ENCODE data around the gene ZBTB7B. TPM values are rescaled to one million over a fixed set of nuclear protein-coding genes. Genes with fewer than 3 reads are reported as not detected.
"Not testable (repeated sequence)": the region's sequence is repeated elsewhere in the genome, so short reads cannot be mapped to it uniquely, and the experiment has no call there.

The ZBTB7B gene
- total RNA-seq, 1 donor from 2014 or later = 44.1 TPM

- DNase-seq (no peak), ATAC-seq (ENCODE audit: poor library complexity) (no peak)
- intact Hi-C loops (cut with DNase I) = loop anchor here (5.0 kb wide), 1 partner anchor 98 kb away; the partner anchor contains the start of gene EFNA4
Measured at GRCh38 chr1:154964359-154964758, 38.2 kb upstream of the ZBTB7B start.

DNA sequence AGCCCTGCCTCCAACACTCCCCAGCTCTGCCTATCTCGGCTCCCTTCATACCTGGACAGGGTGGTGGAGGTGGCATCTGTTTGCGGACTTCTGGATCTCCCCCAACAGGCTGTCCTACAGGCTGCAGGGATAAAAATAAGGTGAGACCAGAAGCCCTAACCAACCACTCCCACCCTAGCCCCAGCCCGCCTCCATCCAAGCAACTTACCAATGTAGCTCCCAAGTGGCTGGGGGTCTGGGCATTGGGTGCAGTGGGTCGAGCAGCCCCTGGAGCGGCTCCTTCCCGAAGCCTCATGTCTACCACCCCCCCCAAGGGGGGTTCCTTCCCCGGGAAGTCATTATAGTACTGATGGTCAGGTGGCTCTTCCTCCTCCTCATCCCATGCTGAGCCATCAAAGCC is 36.5 kb upstream of the ZBTB7B start:
- ATAC-seq (ENCODE audit: poor library complexity) (no peak), DNase-seq (no peak)
- intact Hi-C loops (cut with DNase I) = no loop called here

DNA sequence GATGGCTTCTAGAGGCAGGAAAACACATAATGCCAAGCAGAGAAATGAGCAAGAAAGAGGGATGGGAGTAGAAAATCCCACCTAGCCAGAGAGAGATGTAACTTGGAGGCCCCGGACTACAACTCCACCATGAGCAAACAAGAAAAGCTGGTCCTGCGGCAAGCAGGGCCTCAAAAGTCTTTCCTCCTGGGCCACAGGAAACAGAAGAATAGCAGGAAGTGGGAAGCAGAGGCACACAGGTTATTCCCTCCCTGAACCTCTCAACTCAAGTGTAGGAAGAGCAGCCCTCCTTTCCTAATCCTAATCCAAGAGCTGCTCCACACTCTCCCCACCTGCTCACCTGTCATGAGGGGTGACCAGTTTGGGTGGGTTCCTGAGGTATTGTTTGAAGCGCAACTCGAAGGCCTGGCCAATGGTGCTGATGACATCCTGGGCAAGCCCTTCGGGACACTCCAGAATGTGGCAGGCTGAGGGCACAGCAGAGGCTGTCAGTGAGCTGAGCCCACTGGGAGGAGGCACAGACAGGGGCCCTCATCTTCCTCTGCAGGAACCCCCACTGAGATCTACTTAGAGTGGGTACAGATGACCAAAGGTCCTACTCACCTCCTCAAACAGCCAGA is 35.2 kb upstream of the ZBTB7B start:
- intact Hi-C loops (cut with DNase I) = no loop called here
- no peak for DNase-seq

DNA sequence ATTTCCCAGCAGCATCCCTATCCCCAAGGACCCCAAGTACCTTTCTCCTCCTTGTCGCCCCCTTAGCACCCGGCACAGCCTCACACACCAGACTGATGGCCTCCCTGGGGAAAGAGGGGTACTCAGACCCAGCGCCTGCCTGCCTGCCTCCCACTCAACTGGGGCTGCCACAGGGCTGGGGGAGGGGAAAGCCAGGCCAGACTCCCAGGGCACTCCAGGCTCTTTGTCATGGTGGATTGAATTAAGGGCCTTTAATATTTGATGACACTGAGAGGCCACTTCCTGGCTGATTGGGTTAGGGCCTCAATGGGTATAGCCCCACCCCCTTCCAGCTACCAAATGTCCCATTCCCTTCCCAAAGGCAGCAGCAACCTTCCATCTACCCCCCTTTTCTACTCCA is 33.9 kb upstream of the ZBTB7B start:
- intact Hi-C loops (cut with DNase I) = no loop called here
- DNase-seq (no peak), ATAC-seq (ENCODE audit: poor library complexity) (no peak)

More for the DNA sequence above, 35.2 kb upstream of the ZBTB7B start:
- ATAC-seq (ENCODE audit: poor library complexity) = no peak

GRCh38 chr1:154969246-154969645 is 33.4 kb upstream of the ZBTB7B start:
- no peak for DNase-seq
- intact Hi-C loops (cut with DNase I) = no loop called here

GRCh38 chr1:154969860-154970452 is 32.6 kb upstream of the ZBTB7B start:
- ATAC-seq (ENCODE audit: poor library complexity) (no peak), DNase-seq (no peak)
- intact Hi-C loops (cut with DNase I) = loop anchor here (5.0 kb wide), 1 partner anchor 47 kb away; no protein-coding TSS in a partner anchor

More at GRCh38 chr1:154969246-154969645, 33.4 kb upstream of the ZBTB7B start:
- no peak for ATAC-seq (ENCODE audit: poor library complexity)

- intact Hi-C loops (cut with DNase I) = loop anchor here (5.0 kb wide), 1 partner anchor 47 kb away; no protein-coding TSS in a partner anchor
- peak; percentile 55 for ATAC-seq (ENCODE audit: poor library complexity)
- peak; percentile 96 for DNase-seq
Measured at GRCh38 chr1:154970631-154971340, 31.8 kb upstream of the ZBTB7B start, which contains the start of gene SHC1. TSS of gene SHC1 (minus strand) at chr1:154970747. CDS start at chr1:154970526, 221 bp downstream.

DNA sequence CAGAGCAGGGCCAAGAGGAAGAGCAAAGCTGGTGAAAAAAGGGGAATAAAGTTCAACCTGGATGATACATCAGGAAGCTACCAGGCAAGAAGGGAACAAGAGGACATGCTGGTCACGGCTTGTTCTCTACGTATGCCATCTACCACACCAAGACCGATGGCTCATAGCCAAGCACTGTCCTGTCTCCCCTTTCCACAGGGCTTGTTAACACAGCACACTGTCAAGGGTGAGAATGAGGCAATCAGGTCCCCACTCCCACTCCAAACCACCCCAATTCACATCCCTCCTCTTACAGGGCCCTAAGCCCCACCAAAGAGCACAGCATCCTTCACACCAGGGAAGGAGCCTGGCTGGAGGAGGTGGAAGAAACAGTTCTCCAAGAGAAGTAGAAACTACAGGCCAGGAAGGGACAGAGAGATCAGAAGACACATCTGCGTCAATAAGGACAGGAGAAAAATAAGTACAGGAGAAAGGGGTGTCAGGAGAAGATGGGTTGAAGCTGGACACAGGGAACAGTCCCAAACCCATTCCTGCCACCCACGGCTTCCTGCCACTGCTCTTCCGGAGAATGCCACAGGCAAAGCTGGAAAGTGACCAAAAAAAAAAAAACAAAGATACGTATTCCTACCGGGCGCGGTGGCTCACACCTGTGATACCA is 31.1 kb upstream of the ZBTB7B start:
- no peak for DNase-seq
- ATAC-seq (ENCODE audit: poor library complexity) = no peak

DNA sequence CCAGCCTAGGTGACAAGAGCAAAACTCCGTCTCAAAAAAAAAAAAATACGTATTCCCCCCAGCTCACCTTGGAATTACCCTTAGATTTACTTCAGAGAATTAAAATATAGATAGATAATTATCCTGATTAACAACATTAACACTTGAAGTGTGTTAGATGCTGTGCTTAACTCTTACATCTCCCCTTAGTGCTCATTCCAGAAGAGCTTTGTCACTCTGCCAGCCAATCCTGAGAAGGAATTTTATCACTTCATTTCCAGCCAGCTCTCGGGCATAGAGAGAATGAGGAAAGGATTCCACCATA is 30.4 kb upstream of the ZBTB7B start:
- DNase-seq = no peak
- intact Hi-C loops (cut with DNase I) = loop anchor here (5.0 kb wide), 1 partner anchor 45 kb away; no protein-coding TSS in a partner anchor
- ATAC-seq (ENCODE audit: poor library complexity) = no peak

More for the DNA sequence above, 31.1 kb upstream of the ZBTB7B start:
- intact Hi-C loops (cut with DNase I) = loop anchor here (5.0 kb wide), 1 partner anchor 46 kb away; no protein-coding TSS in a partner anchor

DNA sequence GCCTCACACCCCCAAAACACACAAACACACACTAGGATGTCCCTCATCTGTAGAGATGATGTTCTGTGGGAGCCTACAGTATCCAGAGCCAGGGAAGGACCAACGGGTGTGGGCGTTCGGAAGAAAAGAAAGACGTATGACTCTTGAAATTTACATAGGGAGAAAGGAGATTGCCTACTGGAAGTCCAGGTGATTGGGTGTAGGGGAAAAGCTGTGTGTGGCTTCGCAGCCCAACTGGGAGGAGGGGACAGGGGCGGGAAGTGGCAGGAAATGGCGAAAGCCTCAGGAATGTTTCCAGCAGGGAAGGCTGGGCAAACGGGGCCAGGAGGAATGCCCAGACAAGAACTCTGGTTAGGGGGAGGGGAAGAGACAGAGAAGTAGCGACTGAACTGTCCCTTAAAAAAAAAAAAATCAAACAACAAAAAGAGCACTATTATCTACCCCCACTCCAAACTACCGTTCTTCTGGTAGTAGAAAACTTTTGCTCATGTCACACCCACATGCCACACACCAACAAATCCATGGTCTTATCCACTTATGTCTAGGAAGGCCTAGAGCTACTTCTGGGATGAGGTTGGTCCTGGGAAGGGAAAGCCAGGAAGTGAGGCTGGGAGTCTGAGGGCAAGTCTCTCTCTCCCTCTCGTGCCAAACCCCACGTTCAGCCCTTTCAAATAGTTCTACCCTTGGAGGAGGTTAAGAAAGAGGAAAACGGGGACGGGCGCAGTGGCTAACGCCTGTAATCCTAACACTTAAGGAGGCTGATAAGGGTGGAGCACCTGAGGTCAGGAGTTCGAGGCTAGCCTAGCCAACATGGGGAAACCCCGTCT is 29.9 kb upstream of the ZBTB7B start:
- peak; percentile 68 for DNase-seq
- intact Hi-C loops (cut with DNase I) = loop anchor here (5.0 kb wide), 1 partner anchor 45 kb away; no protein-coding TSS in a partner anchor
- no peak for ATAC-seq (ENCODE audit: poor library complexity)

DNA sequence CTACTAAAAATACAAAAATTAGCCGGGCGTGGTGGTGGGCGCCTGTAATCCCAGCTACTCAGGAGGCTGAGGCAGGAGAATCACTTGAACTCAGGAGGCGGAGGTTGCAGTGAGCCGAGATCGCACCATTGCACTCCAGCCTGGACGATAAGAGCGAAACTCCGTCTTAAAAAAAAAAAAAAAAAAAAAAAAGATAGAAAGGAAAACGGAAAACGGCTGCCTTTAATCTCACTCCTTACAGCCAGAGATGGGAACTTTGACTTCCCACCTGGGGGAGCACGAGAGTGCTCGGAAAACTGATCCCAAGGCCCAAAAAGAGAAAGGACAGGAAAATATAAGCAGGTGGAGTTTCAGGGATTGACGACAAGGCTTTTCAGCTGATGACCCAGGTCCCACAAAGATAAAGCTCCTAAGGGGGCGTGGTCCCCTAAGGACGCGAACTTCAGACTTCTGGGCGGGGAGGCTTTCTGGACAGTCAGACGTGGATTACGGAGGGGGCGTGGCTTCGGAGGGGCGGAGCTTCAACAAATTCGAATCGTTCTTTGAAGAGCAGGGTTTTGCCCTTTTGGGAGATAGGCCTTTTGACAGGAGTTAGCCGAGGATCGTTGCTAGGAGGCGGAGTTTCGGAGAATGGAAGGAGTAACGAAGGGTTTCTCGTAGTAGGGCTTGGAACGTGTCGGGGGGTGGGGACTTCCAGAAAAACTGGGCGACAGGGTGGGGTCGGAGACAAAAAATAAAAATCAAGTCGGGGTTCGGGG is 29.1 kb upstream of the ZBTB7B start:
- DNase-seq (peak; percentile 97), ATAC-seq (ENCODE audit: poor library complexity) (peak; percentile 62)
- intact Hi-C loops (cut with DNase I) = loop anchor here (5.0 kb wide), 1 partner anchor 44 kb away; no protein-coding TSS in a partner anchor

DNA sequence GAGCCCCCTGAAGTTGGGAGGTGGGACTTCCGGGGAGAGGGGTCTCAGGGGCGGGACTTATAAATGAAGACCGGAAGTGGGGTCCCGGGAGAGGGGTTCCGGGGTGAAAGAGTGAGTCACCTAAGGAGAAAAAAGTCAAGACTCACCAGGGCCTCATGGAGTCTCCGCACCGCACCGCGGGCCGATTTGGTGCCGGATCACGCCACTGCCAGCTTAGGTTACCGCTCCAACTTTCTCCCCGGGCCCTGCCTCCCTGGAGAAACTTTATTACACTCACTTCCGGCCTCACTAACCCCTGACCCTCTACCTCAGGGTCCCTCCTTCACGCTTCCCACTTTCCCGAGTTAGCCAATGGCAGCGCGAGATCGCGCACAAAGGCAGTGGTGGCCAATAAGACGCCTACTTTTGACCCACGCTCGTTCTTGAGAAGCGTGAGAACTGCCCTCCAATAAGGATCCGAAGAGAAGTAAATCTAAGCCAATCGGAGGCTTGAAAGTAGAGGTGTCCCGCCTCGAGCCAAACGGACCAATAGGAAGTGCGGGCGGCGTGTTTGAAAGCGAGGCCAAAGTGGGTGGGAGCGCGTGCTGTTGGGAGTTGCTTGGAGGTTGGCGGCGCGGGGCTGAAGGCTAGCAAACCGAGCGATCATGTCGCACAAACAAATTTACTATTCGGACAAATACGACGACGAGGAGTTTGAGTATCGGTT is 28.3 kb upstream of the ZBTB7B start, which contains the start of gene CKS1B:
TSS of gene CKS1B (plus strand) at position 580 of the 706 bp plus-strand sequence. CDS start at position 645, 65 bp downstream.
- ATAC-seq (ENCODE audit: poor library complexity) (peak; percentile 85), DNase-seq (peak; percentile 97)
- intact Hi-C loops (cut with DNase I) = loop anchor here (5.0 kb wide), 1 partner anchor 43 kb away; no protein-coding TSS in a partner anchor

DNA sequence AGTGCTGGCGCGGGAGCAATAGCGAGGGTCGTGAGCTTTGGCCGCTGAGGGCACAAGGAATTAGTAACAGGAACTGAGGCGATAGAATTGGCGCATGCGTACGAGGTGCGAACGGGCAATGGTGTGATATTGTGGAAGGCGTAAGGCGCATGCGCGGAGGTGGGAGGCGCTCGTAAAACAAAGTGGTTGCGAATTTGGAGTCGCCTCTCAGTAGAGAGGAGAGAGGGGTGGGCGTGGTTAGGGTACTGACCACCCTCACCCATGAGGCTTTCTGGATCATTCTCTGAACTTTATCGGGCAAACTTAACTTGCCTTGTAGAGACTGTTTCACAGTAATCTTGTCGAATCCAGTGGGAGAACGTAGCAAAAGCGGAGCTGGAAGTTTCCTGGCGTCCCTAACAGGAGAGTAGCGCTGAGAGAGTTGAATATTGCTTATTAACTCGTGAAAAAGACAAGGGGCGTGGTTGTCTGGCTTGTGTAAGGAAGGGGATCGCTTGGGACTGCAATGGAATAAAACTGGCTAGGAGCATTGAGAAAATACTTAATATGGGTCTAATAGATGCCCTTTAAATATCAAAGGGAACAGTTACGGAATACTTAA is 27.7 kb upstream of the ZBTB7B start:
- DNase-seq = peak; percentile 95
- ATAC-seq (ENCODE audit: poor library complexity) = peak; percentile 73
- intact Hi-C loops (cut with DNase I) = loop anchor here (5.0 kb wide), 1 partner anchor 42 kb away; no protein-coding TSS in a partner anchor

- DNase-seq (peak; percentile 70), ATAC-seq (ENCODE audit: poor library complexity) (no peak)
- intact Hi-C loops (cut with DNase I) = no loop called here
Measured at GRCh38 chr1:154975409-154976059, 27.1 kb upstream of the ZBTB7B start.

GRCh38 chr1:154977762-154978161 is 24.8 kb upstream of the ZBTB7B start:
- intact Hi-C loops (cut with DNase I); ATAC-seq (ENCODE audit: poor library complexity); DNase-seq: not testable (repeated sequence)

DNA sequence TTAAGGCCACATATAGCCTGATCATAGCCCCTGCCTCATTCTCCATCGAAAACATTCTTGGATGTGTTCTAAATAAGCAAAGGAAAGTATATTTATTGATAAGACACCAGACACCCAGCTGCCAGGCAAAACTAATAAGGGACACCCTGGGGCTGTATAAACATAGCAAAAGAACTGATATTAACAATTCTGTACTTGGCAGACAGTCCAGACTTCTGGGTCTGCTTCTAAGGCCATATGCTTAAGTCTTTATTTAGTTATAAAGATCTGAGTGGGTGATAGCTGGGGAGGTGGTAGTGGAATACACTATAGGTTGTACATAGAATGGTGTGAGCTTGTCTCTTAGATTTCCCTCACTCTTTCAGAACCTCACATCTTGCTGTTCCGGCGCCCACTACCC is 24.2 kb upstream of the ZBTB7B start:
- no peak for DNase-seq
- intact Hi-C loops (cut with DNase I) = no loop called here
- no peak for ATAC-seq (ENCODE audit: poor library complexity)
